HL-60/S4 (cell line): ENCODE data around the gene DCST2.

Experiments used
- in situ Hi-C: fragments of 300-500 bp; cut with MboI; formaldehyde crosslinking; loops from 2 replicates; pipeline ENCODE4 v1.14.3; 2022; ENCODE audit warnings: low sequenced_read_pairs

The DCST2 gene

GRCh38 chr1:155030899-155031298, 2.7 kb downstream of the DCST2 start:
- in situ Hi-C loops = no loop called here

- in situ Hi-C loops = no loop called here
These were observed 3.3 kb downstream of the DCST2 start for GRCh38 chr1:155030243-155030795.

- in situ Hi-C loops = no loop called here
These were observed 3.9 kb downstream of the DCST2 start for GRCh38 chr1:155029513-155030242.

GRCh38 chr1:155026588-155026987, 7.0 kb downstream of the DCST2 start:
- in situ Hi-C loops = no loop called here

GRCh38 chr1:155026154-155026553, 7.4 kb downstream of the DCST2 start:
- in situ Hi-C loops = no loop called here

GRCh38 chr1:155024315-155024714, 9.3 kb downstream of the DCST2 start:
- in situ Hi-C loops = no loop called here

GRCh38 chr1:155023627-155024026, 10.0 kb downstream of the DCST2 start:
- in situ Hi-C loops = no loop called here

GRCh38 chr1:155022927-155023236, 10.7 kb downstream of the DCST2 start:
- in situ Hi-C loops = no loop called here

GRCh38 chr1:155022136-155022926, 11.2 kb downstream of the DCST2 start:
- in situ Hi-C loops = no loop called here

- in situ Hi-C loops = no loop called here
These were observed 14.0 kb downstream of the DCST2 start for GRCh38 chr1:155019377-155020245.

- in situ Hi-C loops = no loop called here
These were observed 14.8 kb downstream of the DCST2 start for GRCh38 chr1:155018617-155019348.

- in situ Hi-C loops = no loop called here
These were observed 15.7 kb downstream of the DCST2 start for GRCh38 chr1:155017946-155018316.

- in situ Hi-C loops = no loop called here
These were observed 16.3 kb downstream of the DCST2 start for GRCh38 chr1:155017041-155017945.

- in situ Hi-C loops = no loop called here
These were observed 17.2 kb downstream of the DCST2 start for GRCh38 chr1:155016231-155016831.

GRCh38 chr1:155015527-155016230, 17.9 kb downstream of the DCST2 start:
- in situ Hi-C loops = no loop called here

- in situ Hi-C loops = no loop called here
These were observed 18.7 kb downstream of the DCST2 start for GRCh38 chr1:155014709-155015508.

- in situ Hi-C loops = no loop called here
These were observed 19.9 kb downstream of the DCST2 start for GRCh38 chr1:155013632-155014031.
